ENCODE measurements around the gene ARHGAP24. TPM values are rescaled to one million over a fixed set of nuclear protein-coding genes. Genes with fewer than 3 reads are reported as not detected.
"Not testable (repeated sequence)": the region's sequence is repeated elsewhere in the genome, so short reads cannot be mapped to it uniquely, and the experiment has no call there.

ARHGAP24 gene
- total RNA-seq, 4 donors from 2014 or later, result 17.8 to 65.2 (median 27.2) TPM

DNA sequence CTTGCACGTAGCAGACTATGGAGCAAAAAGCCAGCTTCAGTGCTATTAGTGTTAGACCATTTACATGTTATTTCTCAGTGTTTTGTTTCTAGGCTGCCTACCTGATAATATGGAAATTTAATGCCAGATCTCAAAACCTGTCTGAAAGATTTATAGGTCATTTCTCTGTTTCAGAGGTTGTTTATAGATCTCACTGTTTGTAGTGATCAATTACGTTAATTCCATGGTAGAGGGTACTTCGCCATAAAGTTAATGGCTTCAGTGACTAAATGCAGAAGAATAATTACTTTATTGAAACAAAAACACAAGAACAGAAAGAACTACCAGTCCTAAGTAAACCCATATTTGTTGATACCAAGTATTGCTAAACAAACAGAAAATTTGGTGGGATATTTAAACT, 420.8 kb downstream of the ARHGAP24 start:
- Histone ChIP-seq H3K4me1 (no peaks in the 10 kb centered on the region), H3K4me3 (no peak overlapping the region), H3K27me3 (no peaks in the 10 kb centered on the region), H3K9me3 (no peaks in the 10 kb centered on the region), H3K27ac (no peak overlapping the region), H3K36me3 (no peaks in the 10 kb centered on the region)
- 95% methylated on average over 3 of the region's 3 CpGs for WGBS
- TF ChIP-seq POLR2A (IDR thresholded peaks at IDR 0.05) (no peak), EP300 (IDR thresholded peaks at IDR 0.05) (no peak), CTCF (IDR thresholded peaks at IDR 0.05) (no peak), POLR2AphosphoS5 (IDR thresholded peaks at IDR 0.05) (no peak)
- DNase-seq (ENCODE audit: low spot score in 2 of 2), result no peak

DNA sequence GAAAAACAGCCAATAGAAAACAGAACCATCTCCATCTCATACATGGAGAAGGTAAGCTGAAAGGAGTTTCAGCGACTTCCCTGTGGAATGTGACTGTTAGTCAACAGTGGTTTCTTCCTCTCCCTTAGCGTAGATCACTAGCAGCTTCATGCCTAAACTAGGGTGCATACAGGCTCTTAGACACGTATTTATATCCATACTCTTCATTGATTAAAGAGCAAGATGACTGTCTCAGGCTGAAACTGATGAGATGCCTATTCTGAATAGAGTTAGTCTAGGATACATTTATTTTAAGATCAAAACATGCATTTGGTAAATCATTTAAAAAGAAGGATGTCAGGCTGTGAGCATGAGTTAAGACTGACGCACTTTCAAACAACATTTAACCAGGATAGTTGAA, 423.3 kb downstream of the ARHGAP24 start:
- TF ChIP-seq CTCF (IDR thresholded peaks at IDR 0.05), result no peak
- TF ChIP-seq POLR2A (IDR thresholded peaks at IDR 0.05), result no peak
- TF ChIP-seq POLR2AphosphoS5 (IDR thresholded peaks at IDR 0.05), result no peak
- TF ChIP-seq EP300 (IDR thresholded peaks at IDR 0.05), result no peak
- Histone ChIP-seq H3K4me1 (no peaks in the 10 kb centered on the region), H3K9me3 (no peaks in the 10 kb centered on the region), H3K4me3 (no peak overlapping the region), H3K27me3 (no peaks in the 10 kb centered on the region), H3K36me3 (no peaks in the 10 kb centered on the region), H3K27ac (no peak overlapping the region)
- WGBS, result 96% methylated on average over 4 of the region's 4 CpGs
- DNase-seq (ENCODE audit: low spot score in 2 of 2), result no peak

GRCh38 chr4:85901500-85901899, 426.6 kb downstream of the ARHGAP24 start:
- DNase-seq (ENCODE audit: low spot score in 2 of 2), result no peak
- peaks cover 6% of the 10 kb centered on the region for H3K4me1 ChIP-seq
- H3K4me3 ChIP-seq, result no peak overlapping the region
- no peak overlapping the region for H3K27ac ChIP-seq
- H3K9me3 ChIP-seq, result no peaks in the 10 kb centered on the region
- TF ChIP-seq POLR2AphosphoS5 (IDR thresholded peaks at IDR 0.05), result no peak
- no peak for TF ChIP-seq POLR2A (IDR thresholded peaks at IDR 0.05)
- TF ChIP-seq CTCF (IDR thresholded peaks at IDR 0.05), result no peak
- TF ChIP-seq EP300 (IDR thresholded peaks at IDR 0.05), result no peak
- no peaks in the 10 kb centered on the region for H3K27me3 ChIP-seq
- H3K36me3 ChIP-seq, result no peaks in the 10 kb centered on the region

- not testable (repeated sequence) for DNase-seq (ENCODE audit: low spot score in 2 of 2); H3K27me3 ChIP-seq; H3K27ac ChIP-seq; H3K4me3 ChIP-seq; H3K9me3 ChIP-seq; H3K4me1 ChIP-seq; H3K36me3 ChIP-seq
- 97% methylated on average over 11 of the region's 11 CpGs for WGBS
Observed at GRCh38 chr4:85902647-85903046, 427.7 kb downstream of the ARHGAP24 start.

DNA sequence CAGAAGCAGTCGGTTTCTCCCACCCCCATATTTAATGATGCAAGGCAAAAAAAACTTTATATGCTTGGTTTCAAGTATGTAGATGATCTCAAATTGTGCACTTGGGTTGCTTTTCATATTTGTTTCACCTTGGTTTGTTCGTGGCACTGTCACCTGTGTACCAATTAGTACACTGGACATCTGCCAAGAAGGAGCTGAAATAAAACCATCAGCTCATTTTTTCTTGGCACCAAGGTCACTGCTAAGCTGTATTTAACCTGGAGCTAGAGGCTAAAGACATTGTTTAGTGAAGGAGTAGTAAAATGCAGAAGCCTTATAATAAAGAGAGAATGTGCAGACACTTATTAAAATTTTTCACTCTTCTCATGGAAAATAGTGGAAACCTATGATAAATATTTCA, 430.8 kb downstream of the ARHGAP24 start:
- no peaks in the 10 kb centered on the region for H3K27me3 ChIP-seq
- no peaks in the 10 kb centered on the region for H3K36me3 ChIP-seq
- WGBS, result 49% methylated on average over 2 of the region's 2 CpGs
- no peak overlapping the region for H3K4me3 ChIP-seq
- peaks cover 6% of the 10 kb centered on the region for H3K4me1 ChIP-seq
- H3K9me3 ChIP-seq, result no peaks in the 10 kb centered on the region
- no peak overlapping the region for H3K27ac ChIP-seq
- no peak for DNase-seq (ENCODE audit: low spot score in 2 of 2)
- no peak for TF ChIP-seq POLR2A (IDR thresholded peaks at IDR 0.05)
- TF ChIP-seq POLR2AphosphoS5 (IDR thresholded peaks at IDR 0.05), result no peak
- TF ChIP-seq CTCF (IDR thresholded peaks at IDR 0.05), result no peak
- TF ChIP-seq EP300 (IDR thresholded peaks at IDR 0.05), result no peak

DNA sequence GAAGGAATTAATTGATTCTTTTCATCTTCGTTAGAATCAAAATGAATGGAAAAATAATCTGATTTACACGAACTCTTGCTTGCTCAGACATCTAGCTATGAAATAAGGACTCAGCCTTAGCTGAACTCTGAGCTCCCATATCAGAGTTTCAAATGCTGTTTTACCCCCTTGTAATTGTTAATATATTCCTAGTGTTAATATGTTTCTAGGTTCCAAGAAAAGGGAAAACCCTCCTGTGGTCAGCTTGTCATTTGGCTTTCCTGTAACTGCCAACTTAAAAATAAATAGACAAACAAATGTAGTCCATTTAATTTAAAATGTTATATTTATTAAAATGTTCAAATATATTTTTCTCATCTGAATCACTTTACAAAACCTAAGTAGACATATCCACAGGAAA, 432.1 kb downstream of the ARHGAP24 start:
- no peak for DNase-seq (ENCODE audit: low spot score in 2 of 2)
- Histone ChIP-seq H3K27ac (no peak overlapping the region), H3K4me3 (no peak overlapping the region), H3K36me3 (no peaks in the 10 kb centered on the region), H3K4me1 (peaks cover 6% of the 10 kb centered on the region), H3K27me3 (no peaks in the 10 kb centered on the region), H3K9me3 (no peaks in the 10 kb centered on the region)
- TF ChIP-seq POLR2AphosphoS5 (IDR thresholded peaks at IDR 0.05) (no peak), POLR2A (IDR thresholded peaks at IDR 0.05) (no peak), CTCF (IDR thresholded peaks at IDR 0.05) (no peak), EP300 (IDR thresholded peaks at IDR 0.05) (no peak)
- 93% methylated on average over 2 of the region's 2 CpGs for WGBS
